HL-60 (cell line): Measurements from ENCODE around the gene MS4A12.

Source experiments
- DNase-seq, 2 experiments: peaks; one replicate each; pipeline ENCODE4 v3.0.0-alpha.2; 2010 to 2020; ENCODE audit warnings: low read depth in 1 of 2, low spot score in 1 of 2
- H3K27ac ChIP-seq: fragments of 250-450 bp; sonication (Bioruptor Pico); replicated peaks from 2 replicates; pipeline ENCODE4 v1.5.1; 2020; ENCODE audit warnings: mild to moderate bottlenecking, moderate library complexity
- H3K27me3 ChIP-seq: fragments of 250-450 bp; sonication (Bioruptor Pico); 2 replicates; pipeline ENCODE4 v1.5.1; 2021; ENCODE audit warnings: mild to moderate bottlenecking, moderate library complexity; ENCODE audit not compliant: insufficient read depth, poor library complexity, severe bottlenecking
- H3K4me3 ChIP-seq: replicated peaks from 2 replicates; pipeline ENCODE4 v1.5.1; 2011; ENCODE audit warnings: mild to moderate bottlenecking, control low read depth, low read length; ENCODE audit not compliant: insufficient read depth
- CTCF ChIP-seq: IDR thresholded peaks from one replicate; pipeline ENCODE4 v1.5.1; 2011; ENCODE audit warnings: low read length, control low read depth, inconsistent platforms; ENCODE audit not compliant: insufficient read depth
- GABPA ChIP-seq: IDR thresholded peaks from 2 replicates; pipeline ENCODE4 v1.6.1; 2012; ENCODE audit warnings: low read depth
- POLR2AphosphoS5 ChIP-seq: IDR thresholded peaks from 2 replicates; pipeline ENCODE4 v1.6.1; 2012; ENCODE audit warnings: low read depth
- REST ChIP-seq: IDR thresholded peaks from 2 replicates; pipeline ENCODE4 v1.6.1; 2012; ENCODE audit warnings: low read depth; ENCODE audit not compliant: insufficient replicate concordance
- SPI1 ChIP-seq: IDR thresholded peaks from 2 replicates; pipeline ENCODE4 v1.6.1; 2012; ENCODE audit warnings: low read depth, mild to moderate bottlenecking, borderline replicate concordance

Gene MS4A12

GRCh38 chr11:60455531-60456042, 37.0 kb upstream of the MS4A12 start, which contains the start of gene MS4A1:
MS4A1 (plus strand) TSS chr11:60455847; CDS start chr11:60462375, 6,528 bp downstream.
- Histone ChIP-seq H3K4me3 (no peak within 1 kb of the TSS), H3K27me3 (no peaks in the 10 kb centered on the region), H3K27ac (no peak within 1 kb of the TSS)
- TF ChIP-seq REST (no peak), SPI1 (no peak), GABPA (no peak), CTCF (no peak), POLR2AphosphoS5 (no peak)
- no peak for DNase-seq

- TF ChIP-seq POLR2AphosphoS5, result no peak
- no peak for TF ChIP-seq GABPA
- TF ChIP-seq SPI1, result no peak
- TF ChIP-seq REST, result no peak
- TF ChIP-seq CTCF, result no peak
- no peak overlapping the region for H3K4me3 ChIP-seq
- no peak overlapping the region for H3K27ac ChIP-seq
- no peaks in the 10 kb centered on the region for H3K27me3 ChIP-seq
- no peak for DNase-seq
These were observed 35.0 kb upstream of the MS4A12 start for GRCh38 chr11:60457576-60457975.

- Histone ChIP-seq H3K4me3 (no peak overlapping the region), H3K27ac (no peak overlapping the region), H3K27me3 (no peaks in the 10 kb centered on the region)
- TF ChIP-seq SPI1 (no peak), POLR2AphosphoS5 (no peak), REST (no peak), GABPA (no peak), CTCF (no peak)
- DNase-seq, result no peak
These were observed 33.2 kb upstream of the MS4A12 start for GRCh38 chr11:60459345-60459744.
